Tongue (tissue), 2 donors: ENCODE results near the gene POFUT2. TPM values are rescaled to one million over a fixed set of nuclear protein-coding genes. Genes with fewer than 3 reads are reported as not detected.

ENCODE experiments used
- DNase-seq: peaks from one replicate; pipeline ENCODE4 v3.0.0-alpha.2; 2015
- total RNA-seq: library from RNA; depleted of rRNA; stranded (reverse); fragments of >200 nt; gene quantifications from one replicate; pipeline ENCODE4 v1.2.3, GENCODE V29; 2014

The POFUT2 gene
- total RNA-seq, 1 donor from 2014 or later: 41.6 TPM

DNA sequence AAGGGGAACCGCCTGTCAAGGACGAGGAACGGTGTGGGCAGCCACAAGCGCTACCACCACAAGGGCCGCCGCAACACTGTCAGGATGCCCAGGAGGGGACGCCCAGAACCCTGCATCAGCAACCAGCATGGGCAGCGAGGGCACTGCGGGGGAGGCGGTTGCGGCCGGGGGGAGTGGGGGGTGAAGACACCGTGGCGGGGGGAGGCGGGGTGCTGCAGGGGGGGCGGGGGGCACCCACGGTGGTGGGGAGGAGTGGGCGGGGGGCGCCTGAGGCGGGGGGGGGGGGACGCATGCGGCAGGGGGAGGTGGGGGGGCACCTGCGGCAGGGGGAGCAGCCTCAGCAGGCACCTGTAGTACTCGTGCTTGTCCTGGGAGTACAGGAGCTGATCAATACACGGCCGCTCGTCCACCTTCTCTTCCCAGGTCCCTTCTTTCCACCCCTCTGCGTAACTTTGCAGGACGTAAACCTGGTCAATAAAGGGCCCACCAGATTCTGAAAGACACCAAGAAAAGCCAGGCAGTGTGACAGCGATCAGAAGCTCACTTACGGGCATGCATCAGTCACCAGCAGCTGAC, 4.6 kb downstream of the POFUT2 start:
- DNase-seq: no peak

- DNase-seq: no peak
These were observed 5.2 kb downstream of the POFUT2 start for GRCh38 chr21:45282283-45283034.

DNA sequence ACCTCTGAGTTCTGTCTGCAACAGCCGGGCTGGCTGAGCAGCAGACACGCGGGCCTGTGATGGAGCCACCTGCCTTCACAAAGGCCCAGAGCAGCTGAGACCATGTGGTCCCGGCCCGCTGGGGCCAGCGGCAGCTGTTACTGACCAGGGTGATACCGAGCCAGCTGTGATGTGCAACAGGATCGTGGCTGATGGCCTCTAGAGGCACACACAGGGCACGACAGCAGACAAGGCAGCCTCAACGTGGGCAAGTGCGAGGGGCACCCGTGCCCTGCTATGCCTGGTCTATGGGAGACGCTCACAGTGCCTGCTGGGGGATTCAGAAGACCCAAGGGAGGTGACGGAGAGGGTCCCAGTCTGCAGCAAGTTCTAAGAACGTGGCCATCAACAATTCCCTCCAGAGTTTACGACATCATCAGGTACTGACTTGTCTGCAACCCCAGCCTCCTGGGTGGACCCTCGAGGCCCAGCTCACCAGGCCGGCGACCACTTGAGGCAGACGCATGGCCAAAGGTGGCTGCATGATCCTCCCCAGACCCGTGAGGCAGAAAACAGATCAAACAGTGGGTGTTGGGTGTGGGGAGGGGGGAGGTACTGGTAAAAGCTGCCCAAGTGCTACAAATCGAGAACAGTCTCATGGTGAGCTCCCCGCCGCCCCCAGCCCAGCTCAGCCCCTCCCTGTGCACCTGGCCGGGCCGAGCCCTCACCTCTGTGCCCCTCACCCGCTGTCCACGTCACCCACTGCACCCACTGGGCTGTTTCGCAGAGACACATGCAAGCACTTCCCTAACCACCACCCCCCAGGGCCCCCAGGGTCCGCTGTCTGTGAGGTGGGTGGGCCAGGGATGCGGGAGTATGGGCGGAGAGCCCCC, 6.0 kb downstream of the POFUT2 start:
- DNase-seq: peak; percentile 89

DNA sequence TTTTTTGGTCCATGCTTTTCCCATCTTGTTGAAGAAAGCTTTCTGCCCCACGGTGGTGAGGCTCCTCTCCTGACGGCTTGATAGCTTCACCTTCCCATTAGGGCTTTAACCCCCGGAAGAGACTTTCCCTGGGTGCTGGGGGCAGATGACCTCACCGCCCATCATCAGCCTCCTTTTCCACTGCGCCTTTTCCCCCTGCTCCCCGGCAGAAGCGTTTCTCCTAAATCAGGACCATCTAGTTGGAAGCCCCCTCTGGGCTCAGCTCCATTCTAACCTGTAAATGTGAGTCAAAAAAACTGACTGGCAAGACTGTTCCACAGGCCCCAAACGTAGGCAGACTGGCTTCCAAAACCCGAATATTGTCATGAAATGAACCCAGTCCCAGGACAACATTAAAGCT, 6.7 kb downstream of the POFUT2 start:
- DNase-seq: no peak

- DNase-seq: no peak
These were observed 7.4 kb downstream of the POFUT2 start for GRCh38 chr21:45280178-45280821.

DNA sequence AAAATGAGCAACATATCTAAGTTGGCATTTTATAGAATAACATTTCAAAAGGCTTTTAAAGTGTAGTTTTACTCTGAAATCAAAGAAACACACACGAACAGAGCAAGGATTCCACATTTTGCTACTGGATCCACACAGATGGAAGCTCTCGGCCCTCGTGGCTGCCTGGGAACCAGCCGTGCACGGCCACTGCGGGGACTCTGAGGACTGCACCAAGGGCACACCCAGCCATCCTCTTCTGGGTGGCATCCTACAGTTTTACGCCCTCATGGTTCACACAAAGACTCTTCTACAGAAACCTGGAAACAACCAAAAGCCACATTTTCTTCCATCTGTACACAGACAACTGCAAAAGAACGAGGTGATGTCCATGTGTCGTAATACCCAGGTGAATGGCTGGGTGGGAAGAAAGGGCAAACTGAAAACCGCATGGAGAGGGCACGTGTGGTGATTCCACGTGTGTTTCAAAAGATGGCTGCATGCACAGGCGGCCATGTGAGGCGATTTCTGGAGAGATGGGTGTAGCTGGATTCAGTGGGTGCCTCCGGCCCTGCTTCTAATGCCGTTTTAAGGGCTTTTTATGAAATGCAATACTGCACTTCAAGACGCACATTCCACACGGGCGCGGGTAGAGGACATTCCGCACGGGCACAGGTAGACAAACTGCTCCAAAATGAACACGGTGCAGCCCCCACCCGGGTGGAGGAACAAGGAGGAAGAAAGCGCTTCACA, 8.1 kb downstream of the POFUT2 start:
- DNase-seq: no peak

GRCh38 chr21:45278156-45278911, 9.4 kb downstream of the POFUT2 start:
- no peak for DNase-seq

GRCh38 chr21:45277101-45278045, 10.3 kb downstream of the POFUT2 start:
- no peak for DNase-seq

DNA sequence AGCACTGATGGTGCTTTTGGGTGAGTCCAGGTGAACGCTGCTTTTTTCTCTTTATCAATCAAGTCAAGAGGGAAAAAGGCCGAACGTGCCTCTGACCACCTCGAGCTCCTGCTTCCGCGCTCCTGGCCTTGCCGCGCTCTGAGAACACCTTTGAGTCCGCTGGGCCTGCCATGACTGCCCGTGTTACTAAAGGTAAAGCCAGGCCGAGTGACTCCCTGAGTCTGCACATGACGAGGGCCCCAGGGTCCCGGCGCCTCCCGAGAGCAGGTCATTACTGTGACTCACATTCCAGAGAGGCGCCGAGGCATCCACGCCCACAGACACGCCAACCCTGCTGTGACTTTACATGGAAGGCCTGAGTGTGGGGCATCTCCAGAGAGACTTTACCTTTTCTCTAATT, 11.1 kb downstream of the POFUT2 start:
- DNase-seq: no peak

- DNase-seq: no peak
These were observed 17.3 kb downstream of the POFUT2 start for GRCh38 chr21:45270306-45270821.

DNA sequence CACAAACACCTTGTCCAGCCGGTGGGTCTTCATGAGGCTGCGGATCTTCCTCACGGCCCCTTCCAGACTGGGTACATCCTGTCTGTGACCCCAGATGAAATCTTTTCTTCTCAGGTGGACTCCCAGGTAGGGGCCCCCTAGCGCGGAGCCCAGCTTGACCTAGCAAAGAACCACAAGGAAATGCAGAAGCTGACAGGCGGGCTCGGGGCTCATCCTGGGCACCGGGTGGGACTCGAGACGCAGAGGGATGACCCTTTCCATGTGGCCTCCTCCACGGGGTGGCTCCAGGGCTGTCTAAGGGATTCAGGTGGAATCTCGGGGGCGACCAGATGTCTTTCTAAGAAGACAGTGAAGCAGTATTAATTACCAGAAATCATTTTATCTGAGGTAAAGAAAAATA, 17.8 kb downstream of the POFUT2 start:
- no peak for DNase-seq

DNA sequence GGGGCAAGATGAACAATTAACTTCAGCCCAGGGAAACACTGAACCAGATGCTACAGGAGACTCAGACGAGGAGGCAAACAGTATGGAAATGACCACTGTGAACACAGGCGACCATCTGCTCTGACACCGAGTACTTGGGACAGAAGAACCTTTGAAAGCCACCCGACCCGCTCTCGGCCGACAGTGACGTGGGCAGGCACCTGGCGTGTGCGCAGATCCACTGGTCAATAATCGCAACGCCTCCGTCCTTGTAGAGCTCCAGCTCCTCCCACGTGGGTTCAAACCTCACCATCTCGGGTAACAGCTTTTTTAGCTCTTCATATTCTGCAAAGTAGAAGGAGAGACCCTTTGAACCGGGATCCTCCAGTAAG, 20.3 kb downstream of the POFUT2 start:
- DNase-seq: no peak

DNA sequence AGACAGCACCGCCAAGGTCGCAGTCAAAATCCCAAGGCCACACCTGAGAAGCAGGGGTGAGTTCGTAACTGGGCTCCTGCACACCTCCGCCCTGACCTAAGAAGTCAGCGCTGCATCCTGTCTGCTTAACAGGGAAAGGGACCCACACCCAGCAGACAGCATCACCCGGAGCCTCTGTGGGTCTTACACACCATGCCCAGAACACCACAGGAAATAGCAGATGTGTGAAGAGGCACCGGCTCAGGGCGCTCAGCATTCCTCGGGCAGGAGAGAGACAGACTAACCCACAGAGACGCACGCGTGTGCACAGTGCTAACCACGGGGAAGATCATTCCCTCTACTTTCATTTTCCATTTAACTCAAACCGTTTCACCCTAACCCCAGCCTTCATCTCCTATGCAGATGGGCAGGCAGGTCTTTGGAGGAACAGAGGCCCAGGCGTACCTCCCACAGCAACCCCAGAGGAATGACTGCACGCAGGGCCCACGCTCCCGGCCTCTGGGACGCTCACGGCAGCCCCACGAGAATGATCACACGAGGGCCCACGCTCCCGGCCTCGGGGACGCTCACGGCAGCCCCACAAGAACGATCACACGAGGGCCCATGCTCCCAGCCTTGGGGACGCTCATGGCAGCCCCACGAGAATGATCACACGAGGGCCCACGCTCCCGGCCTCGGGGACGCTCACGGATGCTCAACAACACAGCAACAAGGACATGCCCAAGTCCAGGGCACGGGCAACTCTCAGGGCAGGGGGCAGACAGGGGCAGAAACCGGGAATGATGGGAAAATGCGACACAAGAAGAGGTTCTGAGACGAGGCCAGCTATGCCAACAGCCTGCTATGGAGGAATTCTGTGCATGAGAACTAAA, 20.9 kb downstream of the POFUT2 start:
- no peak for DNase-seq

GRCh38 chr21:45265721-45266517, 21.8 kb downstream of the POFUT2 start:
- DNase-seq: no peak

DNA sequence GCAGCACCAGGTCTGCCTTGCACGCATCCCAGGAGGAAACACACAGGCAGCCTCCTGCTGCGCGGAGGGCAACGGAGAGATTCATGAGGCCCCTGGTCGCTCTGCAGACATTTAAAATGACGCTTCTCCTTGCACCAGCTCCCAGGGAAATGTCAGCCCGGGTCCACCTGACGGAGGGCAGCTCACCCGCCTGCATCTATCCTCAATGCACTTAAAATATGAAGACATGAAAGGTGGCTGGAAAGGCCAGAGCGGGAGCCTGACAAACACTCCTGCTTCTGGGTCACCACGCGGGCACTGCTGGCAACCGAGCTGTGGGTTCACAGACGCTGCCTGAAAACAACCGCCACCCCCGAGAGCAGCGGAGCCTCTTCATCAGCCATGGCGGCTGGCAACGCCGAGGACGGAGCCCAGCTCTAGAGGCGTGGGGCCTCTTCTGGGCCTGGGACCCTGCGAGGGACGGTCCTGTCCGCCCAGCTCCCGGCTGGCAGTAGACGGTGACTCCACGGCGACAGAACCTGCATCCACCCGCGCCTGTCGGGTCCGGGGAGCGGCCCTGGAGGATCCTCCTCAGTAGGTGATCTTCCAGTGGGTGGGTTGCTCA, 22.7 kb downstream of the POFUT2 start:
- DNase-seq: no peak

GRCh38 chr21:45264146-45264911, 23.4 kb downstream of the POFUT2 start:
- DNase-seq: no peak

- no peak for DNase-seq
These were observed 24.2 kb downstream of the POFUT2 start for GRCh38 chr21:45263534-45263933.
